KBM-7 (cell line): ENCODE results near the gene ZFAND3.

Source experiments
- DNase-seq: peaks from one replicate; pipeline ENCODE4 v3.0.0-alpha.2; 2015
- in situ Hi-C: fragments of 300-500 bp; cut with MboI; formaldehyde crosslinking; loops from 2 replicates; pipeline ENCODE4 v1.14.3; 2020; ENCODE audit warnings: low sequenced_read_pairs, low pct_unique_long_range_greater_than_20kb, mixed read lengths

ZFAND3 gene, protein sequence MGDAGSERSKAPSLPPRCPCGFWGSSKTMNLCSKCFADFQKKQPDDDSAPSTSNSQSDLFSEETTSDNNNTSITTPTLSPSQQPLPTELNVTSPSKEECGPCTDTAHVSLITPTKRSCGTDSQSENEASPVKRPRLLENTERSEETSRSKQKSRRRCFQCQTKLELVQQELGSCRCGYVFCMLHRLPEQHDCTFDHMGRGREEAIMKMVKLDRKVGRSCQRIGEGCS

DNA sequence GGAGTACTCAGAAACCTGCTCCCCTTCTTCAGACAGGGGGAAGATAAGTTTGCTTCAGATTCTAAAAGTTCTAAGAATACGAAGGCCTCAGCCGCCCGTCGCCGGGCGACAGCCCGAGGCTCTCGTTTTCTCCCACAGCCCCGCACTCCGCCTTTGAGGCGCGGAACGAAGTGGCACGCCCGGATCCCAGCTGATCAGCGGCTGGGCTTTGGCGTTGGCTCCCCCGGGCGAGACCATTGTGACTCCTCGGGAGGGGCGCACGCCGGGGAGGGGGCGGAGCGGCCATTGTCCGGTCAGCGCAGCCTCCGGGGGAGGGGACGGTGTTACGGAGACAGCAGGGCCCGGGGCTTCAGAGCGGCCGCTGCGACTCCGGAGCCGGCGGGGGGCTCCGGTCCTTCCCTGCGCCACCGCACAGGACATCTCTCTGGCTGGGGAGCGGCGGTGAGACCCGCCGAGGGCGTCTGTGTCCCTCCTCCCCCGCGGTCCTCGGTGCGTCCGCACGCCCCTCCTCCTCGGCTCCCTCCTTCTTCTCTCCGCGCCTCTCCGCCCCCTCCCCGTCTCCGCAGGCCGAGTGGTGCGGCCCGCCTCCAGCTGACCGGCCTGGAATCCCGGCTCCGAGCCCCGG is at the start of gene ZFAND3:
TSS of gene ZFAND3 (plus strand) at position 551 of the 625 bp plus-strand sequence. CDS start 219 bp downstream, outside the sequence.
- in situ Hi-C loops = no loop called here
- peak; percentile 96 for DNase-seq

DNA sequence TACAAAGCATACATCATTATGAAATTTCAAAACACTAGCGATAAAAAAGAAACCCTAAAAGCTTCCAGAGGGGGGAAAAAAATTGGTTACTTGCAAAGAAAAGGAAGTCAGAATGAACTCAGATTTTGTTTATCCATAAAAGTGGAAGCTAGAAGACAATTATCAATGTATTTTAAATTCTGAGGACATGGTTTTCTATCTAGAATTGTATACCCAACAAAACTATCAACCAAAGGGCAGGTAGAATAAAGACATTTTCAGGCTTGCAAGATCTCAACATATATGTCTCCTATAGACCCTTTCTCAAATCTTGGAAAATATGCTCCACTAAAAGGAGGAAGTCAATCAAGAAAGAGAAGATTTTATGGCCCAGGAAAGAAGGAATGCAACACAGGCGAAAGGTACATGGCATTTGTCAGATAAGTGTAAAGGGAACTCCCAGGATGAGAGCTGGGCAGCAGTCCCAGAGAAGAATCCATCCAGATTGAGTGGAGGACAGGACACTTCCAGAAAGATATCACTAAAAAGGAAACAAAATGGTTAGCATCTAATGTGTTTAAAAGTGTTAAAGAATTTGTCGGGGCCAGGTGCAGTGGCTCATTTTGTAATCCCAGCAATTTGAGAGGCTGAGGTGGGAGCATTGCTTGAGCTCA is 45.4 kb upstream of the ZFAND3 start:
- no peak for DNase-seq
- in situ Hi-C loops = no loop called here

GRCh38 chr6:37776566-37776965 is 43.0 kb upstream of the ZFAND3 start:
- in situ Hi-C loops = no loop called here
- no peak for DNase-seq

- in situ Hi-C loops = no loop called here
- no peak for DNase-seq
Observed at GRCh38 chr6:37777272-37777834, 42.2 kb upstream of the ZFAND3 start.

GRCh38 chr6:37779111-37779800 is 40.3 kb upstream of the ZFAND3 start:
- no peak for DNase-seq
- in situ Hi-C loops = no loop called here

DNA sequence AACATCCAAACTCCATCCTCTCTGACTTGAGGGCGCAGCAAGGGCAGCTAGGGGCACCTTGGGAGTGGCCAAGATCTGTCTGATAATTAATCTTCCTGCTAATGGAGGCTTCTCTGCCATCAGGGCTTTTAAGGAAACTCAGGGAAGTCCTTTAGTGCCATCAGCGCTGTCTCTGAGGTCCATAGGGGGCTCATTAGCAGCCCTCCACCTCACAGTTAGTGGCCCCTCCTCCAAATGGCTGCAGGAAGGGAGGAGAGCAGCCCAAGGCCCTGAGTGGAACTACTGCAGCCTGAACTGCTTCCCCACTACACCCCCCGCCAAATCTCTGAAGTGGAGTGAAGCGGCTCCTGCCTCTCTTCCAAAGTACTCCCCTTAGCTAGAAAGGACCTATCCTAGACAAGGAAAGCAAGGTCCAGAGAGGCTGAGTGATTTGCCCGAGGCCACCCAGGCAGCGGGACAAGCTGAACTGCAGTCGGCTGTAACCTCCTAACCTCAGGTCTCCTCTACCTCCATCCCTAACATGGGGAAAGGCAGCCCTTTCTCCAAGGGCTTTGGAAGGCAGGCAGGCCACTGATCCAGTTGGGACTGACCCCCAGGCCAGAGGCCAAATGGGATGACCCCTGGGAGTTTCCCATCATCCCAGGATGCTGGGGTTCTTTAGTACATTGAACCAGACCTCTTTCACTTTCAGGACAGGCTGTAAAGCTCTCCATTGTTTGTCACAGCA is 39.5 kb upstream of the ZFAND3 start:
- in situ Hi-C loops = no loop called here

GRCh38 chr6:37781788-37782187 is 37.7 kb upstream of the ZFAND3 start:
- in situ Hi-C loops = no loop called here
- no peak for DNase-seq

More for the DNA sequence above, 39.5 kb upstream of the ZFAND3 start:
- no peak for DNase-seq

DNA sequence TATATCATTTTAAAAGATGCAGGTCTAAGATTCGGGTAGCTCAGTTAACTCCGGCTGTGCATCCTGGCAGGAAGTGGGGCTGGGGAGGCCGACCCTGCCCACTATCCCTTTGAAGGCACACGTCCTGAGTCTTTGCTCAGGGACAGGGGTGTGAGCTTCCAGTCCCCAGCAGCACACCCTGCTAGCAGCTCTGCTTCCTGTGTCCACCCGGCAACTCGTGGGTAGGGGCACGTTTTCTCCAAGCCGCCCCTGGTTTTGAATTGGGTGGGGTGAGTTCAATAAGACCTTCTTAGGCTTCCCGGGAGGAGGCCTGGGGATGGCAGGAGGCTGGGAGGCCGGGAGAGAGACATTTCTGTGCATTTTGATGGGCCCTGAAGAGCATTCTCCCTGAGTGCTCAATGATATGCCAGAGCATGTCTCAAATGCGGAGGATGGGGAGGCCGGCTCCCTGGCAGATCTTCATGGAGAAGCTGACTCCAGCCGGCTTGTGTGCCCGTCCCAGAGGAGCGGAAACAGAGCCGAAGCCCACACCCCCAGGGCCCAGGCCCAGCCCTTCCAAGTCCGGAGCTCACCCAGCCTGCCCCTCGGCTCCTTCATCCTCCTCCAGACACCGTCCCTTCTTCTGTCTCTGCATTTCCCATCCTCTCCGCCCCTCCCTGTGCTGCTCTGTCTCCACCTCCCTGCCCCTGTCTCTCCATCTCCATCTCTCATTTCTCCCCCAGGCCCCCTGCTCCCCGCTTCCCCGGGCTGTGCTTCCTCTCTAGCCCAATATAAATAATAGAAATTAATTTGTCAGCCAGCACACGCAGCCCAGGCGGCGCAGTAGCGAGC is 36.3 kb upstream of the ZFAND3 start:
- in situ Hi-C loops = no loop called here
- DNase-seq = no peak

GRCh38 chr6:37783856-37784584 is 35.5 kb upstream of the ZFAND3 start:
- DNase-seq = no peak
- in situ Hi-C loops = no loop called here

DNA sequence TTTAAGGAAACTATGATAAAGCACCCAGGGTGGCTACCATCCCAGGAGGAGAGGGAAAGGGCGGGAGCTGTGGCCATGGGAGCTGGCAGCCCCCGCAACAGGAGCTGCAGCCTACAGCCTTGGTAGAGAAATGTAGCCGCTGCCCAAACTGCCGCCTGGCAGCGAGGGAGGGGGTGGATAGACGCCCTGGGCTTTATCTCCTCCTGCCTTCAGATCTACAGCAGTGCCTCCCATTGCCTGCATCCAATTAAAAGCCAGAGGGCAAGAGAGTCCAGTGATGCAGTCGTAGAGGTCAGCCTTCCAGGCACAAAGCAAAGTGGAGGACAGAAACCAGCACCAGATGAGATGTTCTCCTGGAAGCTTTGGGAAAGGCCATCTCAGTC is 35.0 kb upstream of the ZFAND3 start:
- in situ Hi-C loops = no loop called here
- DNase-seq = no peak

DNA sequence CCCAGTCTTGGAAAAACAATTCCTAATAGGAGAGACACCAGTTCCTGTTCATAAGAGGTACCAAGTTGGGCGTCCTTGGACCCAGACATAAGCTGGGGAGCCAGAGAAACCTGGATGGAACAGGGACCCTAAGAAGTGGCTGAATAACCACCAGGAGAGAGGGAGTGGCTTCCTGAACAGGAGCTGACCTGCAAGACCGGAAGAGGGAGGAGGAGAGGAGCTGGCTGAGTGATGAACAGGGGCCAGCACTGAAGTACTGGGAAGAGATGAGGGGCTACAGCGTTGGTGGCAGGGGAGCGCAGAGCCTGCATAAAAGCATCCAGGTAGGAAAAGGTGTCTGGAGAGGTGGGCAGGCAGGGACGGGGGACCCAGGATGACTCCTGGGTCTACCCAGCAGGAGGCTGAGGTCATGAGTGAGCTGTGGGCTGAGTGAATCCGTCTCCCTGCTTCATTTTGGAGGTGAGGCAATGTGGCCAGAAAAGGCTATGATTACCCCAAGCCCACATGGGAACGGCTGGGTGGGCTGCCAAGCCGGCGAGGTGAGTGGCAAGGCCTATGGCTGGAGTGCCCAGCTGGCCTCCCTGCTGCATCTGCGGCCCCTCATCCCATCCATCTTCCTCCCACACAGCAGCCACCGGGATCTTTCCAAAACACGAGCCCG is 34.4 kb upstream of the ZFAND3 start:
- no peak for DNase-seq
- in situ Hi-C loops = no loop called here

DNA sequence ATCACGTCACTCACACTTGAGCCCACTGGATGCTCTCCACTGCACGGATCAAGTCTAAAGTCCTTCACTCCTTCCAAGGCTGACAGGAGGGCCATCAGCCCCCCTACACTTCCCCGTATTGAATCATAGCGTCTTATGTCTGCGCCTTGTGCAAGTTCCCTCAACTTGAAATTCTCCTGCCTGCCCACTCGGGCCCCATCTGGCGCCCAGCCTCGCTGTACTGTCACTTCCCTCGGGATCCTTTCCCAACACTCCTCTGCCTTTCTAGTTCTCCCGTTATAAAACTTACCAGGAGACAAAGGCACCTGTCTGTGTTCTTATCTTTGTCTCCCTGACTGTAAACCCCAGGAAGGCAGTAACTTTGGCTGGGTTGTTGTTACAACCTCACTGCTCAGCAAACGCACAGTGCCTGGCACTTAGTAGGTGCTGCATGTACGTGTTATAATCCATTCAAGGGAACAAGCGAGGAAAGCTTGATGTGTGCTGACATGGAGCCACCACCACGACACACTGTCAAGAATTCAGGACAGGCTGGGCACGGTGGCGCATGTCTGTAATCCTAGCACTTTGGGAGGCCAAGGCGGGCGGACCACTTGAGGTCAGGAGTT is 33.8 kb upstream of the ZFAND3 start:
- in situ Hi-C loops = no loop called here
- no peak for DNase-seq

- no peak for DNase-seq
- in situ Hi-C loops = no loop called here
Observed at GRCh38 chr6:37787216-37787615, 32.3 kb upstream of the ZFAND3 start.

DNA sequence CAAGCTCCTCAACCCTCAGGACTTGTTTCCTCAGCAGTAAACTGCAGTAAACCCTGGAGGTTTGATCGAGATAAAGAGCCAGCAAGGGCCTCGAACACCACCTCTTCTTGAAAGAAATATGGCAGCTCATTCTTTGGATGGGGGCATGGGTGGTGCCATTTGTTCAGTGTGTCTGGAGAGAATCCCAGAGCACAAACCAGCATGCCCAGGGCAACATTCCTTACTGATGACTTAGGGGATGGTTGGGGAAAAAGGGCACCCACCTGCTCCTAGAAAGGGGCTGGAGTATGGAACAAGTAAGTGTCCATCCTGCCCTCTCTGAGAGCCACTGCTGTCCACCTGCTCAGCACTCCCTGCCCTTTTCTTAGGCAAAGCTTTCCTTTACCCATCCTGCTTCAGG is 31.3 kb upstream of the ZFAND3 start:
- DNase-seq = no peak
- in situ Hi-C loops = no loop called here

DNA sequence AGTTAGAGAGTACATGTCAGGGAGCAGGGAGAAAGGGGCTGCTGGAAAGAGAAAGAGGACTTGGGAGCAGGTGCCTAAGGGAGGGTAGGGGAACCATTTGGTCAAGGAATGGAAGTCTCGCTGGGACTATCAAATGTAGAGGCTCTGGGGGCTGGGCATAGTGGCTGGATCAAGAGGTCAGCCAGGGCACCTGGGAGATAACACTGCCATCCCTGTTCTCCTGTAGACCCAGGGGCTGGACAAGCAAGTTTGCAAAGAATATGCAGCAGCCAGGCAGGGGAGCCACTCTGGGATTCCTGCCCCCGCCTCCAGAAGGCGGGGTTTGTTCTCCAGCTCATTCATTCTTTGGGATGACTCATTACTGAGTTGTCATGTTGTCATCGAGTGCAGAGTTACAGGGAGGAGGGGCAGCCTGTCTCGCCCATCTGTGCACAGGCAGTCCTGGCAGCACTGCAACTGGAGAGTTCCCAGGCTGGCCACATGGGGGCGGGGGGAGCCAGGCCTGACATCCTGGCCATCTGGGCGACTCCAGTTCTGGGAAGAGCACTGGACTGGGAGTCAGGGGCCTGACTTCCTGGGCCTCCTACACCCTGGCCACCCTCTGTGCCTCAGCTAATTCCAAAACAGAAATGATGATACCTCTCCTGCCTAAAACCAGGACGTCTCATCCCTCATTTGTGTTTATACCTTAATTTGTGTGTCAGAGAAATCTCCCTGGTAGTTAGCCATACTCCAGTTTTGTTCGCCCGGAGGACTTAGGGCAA is 28.2 kb upstream of the ZFAND3 start:
- in situ Hi-C loops = no loop called here
- DNase-seq = peak; percentile 92

DNA sequence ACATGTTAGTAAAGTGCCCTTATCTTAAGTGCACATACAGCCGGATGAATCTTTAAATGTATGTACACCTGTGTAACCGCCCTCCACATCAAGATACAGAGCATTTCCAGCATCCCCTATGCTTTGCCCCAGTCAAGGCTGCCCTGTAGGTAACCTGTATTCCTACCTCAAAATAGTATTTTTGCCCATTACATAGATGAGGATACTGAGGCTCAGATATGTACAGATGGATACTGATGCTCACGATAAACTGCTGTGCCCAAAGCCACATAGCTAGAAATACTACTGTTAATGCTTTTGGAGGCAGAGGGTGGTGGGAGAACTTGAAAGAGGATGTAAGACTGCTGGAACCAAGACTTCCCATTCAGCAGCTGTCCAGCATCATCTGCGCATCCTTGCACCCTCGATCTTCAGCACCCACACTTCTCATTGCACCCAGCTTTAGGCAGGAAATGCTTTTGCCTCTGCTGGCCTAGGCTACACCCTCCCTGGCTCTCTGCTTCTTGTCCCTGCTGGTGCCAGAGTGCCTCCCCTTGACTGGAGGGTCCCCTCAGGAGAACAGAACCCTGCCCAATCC is 27.0 kb upstream of the ZFAND3 start:
- DNase-seq = no peak
- in situ Hi-C loops = no loop called here
